Measurements from ENCODE around the gene TRPM5. TPM values are rescaled to one million over a fixed set of nuclear protein-coding genes. Genes with fewer than 3 reads are reported as not detected.

The TRPM5 gene
- total RNA-seq, 4 donors from 2014 or later = 0.21 TPM; not detected in 3

DNA sequence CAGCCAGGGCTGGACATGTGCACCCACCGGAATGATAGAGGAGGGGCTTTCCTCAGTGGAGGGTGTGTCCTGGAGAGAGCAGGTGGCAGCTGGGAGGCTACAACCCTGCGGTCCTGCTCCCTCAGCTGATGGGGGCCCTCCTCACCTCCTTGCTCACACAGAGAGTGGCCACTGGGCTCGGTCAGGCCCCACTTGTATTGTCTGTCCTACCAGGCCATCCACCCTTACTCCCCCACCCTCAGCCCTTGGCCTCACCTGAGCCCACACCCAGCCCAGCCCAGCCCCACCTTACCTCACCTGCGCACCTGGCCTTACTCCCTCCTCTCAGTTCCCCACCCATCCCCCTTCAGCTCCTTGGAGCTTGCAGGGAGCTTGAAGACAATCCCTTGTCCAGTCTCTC is 3.1 kb downstream of the TRPM5 start:
- intact Hi-C loops (cut with DNase I; ENCODE audit: low total_unique reads) = no loop called here
- TF ChIP-seq, protein P1, sequence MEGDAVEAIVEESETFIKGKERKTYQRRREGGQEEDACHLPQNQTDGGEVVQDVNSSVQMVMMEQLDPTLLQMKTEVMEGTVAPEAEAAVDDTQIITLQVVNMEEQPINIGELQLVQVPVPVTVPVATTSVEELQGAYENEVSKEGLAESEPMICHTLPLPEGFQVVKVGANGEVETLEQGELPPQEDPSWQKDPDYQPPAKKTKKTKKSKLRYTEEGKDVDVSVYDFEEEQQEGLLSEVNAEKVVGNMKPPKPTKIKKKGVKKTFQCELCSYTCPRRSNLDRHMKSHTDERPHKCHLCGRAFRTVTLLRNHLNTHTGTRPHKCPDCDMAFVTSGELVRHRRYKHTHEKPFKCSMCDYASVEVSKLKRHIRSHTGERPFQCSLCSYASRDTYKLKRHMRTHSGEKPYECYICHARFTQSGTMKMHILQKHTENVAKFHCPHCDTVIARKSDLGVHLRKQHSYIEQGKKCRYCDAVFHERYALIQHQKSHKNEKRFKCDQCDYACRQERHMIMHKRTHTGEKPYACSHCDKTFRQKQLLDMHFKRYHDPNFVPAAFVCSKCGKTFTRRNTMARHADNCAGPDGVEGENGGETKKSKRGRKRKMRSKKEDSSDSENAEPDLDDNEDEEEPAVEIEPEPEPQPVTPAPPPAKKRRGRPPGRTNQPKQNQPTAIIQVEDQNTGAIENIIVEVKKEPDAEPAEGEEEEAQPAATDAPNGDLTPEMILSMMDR (IDR thresholded peaks at IDR 0.05) = no peak
- no peak for TF ChIP-seq POLR2A (IDR thresholded peaks at IDR 0.05)

DNA sequence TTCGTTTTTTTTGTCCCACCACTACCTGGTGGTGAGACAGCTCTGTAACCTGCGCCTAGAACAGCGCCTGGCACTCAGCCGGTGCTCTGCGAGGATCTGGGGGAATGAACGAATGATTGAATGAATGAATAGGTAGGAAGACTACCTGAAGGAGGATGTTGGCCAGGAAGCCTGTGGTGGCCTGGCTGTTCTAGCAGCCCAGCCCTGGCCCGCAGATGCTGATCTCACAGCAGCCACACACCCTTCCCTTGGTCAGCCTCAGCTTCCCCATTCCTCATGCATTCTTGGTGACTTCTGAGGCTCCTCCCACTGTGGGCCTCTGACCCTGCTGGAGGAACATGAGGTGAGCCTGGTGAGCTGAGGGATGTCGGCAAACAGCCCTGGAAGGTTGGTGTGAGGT is 3.7 kb downstream of the TRPM5 start:
- H3K4me3 ChIP-seq = no peak overlapping the region
- DNase-seq = no peak
- H3K27ac ChIP-seq = no peak overlapping the region
- intact Hi-C loops (cut with DNase I; ENCODE audit: low total_unique reads) = no loop called here
- no peaks in the 10 kb centered on the region for H3K9me3 ChIP-seq
- no peaks in the 10 kb centered on the region for H3K36me3 ChIP-seq
- H3K4me1 ChIP-seq = no peaks in the 10 kb centered on the region
- H3K27me3 ChIP-seq = no peaks in the 10 kb centered on the region
- TF ChIP-seq, protein P1 (IDR thresholded peaks at IDR 0.05) = no peak
- no peak for TF ChIP-seq POLR2A (IDR thresholded peaks at IDR 0.05)

More for the DNA sequence above, 3.1 kb downstream of the TRPM5 start:
- DNase-seq = no peak
- Histone ChIP-seq H3K36me3 (no peaks in the 10 kb centered on the region), H3K4me3 (no peak overlapping the region), H3K4me1 (no peaks in the 10 kb centered on the region), H3K27ac (no peak overlapping the region), H3K9me3 (no peaks in the 10 kb centered on the region), H3K27me3 (no peaks in the 10 kb centered on the region)

DNA sequence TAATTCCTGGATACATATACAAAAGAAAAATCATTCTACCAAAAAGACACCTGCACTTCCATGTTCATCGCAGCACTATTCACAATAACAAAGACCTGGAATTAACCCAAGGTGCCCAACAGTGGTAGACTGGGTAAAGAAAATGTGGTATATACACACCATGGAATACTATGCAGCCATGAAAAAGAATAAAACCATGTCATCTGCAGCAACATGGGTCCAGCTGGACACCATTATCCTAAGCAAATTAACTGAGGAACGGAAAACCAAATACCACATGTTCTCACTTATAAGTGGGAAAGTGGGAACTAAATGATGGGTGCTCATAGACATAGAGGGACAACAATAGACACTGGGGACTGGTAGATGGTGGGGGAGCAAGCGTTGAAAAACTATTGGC is 4.5 kb downstream of the TRPM5 start:
- no peak for DNase-seq
- Histone ChIP-seq H3K4me3 (no peak overlapping the region), H3K27ac (no peak overlapping the region), H3K9me3 (no peaks in the 10 kb centered on the region), H3K36me3 (no peaks in the 10 kb centered on the region), H3K4me1 (no peaks in the 10 kb centered on the region), H3K27me3 (no peaks in the 10 kb centered on the region)
- intact Hi-C loops (cut with DNase I; ENCODE audit: low total_unique reads) = no loop called here
- no peak for TF ChIP-seq POLR2A (IDR thresholded peaks at IDR 0.05)
- TF ChIP-seq, protein P1 (IDR thresholded peaks at IDR 0.05) = no peak

DNA sequence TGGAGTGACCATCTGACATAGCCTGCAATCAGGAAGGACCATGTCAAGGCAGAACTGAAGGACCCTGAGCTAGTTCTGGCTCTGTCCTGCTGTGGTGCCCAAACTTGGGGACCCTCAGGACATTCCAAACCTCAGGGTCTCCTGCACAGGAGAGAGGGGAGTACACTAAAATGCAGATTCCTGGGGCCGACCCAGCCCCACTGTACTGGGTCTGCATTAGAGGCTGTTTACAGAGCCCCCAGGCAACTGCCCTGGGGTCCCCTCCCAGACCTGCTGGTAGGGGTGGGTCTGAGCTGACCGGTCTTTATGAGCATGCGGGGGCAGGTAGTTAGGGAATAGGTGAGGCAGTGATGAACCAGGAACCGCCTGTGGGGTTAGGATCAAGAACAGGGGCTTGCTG is 6.8 kb downstream of the TRPM5 start:
- TF ChIP-seq, protein P1 (IDR thresholded peaks at IDR 0.05) = no peak
- Histone ChIP-seq H3K27ac (no peak overlapping the region), H3K36me3 (no peaks in the 10 kb centered on the region), H3K27me3 (no peaks in the 10 kb centered on the region), H3K4me3 (no peak overlapping the region), H3K4me1 (no peaks in the 10 kb centered on the region), H3K9me3 (no peaks in the 10 kb centered on the region)
- DNase-seq = no peak
- intact Hi-C loops (cut with DNase I; ENCODE audit: low total_unique reads) = no loop called here

DNA sequence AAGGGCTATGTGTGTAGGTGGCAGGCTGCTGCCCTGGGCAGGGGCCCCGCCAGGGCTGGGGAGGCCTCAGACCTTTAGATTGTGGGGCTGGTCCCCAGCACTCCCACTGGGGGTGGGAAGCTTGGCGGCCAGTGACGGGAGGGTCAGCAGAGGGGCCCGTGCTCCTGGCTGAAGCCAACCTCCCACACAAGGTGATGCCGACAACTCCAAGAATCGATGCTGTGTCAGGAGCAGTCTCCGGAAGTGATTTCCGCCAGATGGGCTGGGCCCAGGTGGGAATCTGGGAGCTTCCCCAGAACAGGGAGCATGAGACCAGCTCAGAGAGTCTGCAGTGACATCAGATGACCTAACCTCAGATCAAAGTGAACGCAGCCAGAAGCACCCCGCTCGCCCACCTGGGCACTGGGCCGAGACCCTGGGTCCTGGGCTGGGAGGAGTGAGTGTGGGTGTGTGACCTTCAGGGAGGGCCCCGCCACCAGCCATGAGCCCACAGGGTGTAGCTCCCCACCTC is 7.7 kb downstream of the TRPM5 start:
- DNase-seq = no peak
- intact Hi-C loops (cut with DNase I; ENCODE audit: low total_unique reads) = no loop called here
- no peak overlapping the region for H3K27ac ChIP-seq
- no peaks in the 10 kb centered on the region for H3K4me1 ChIP-seq
- no peaks in the 10 kb centered on the region for H3K36me3 ChIP-seq
- H3K9me3 ChIP-seq = no peaks in the 10 kb centered on the region
- no peak overlapping the region for H3K4me3 ChIP-seq
- H3K27me3 ChIP-seq = no peaks in the 10 kb centered on the region
- TF ChIP-seq, protein P1 (IDR thresholded peaks at IDR 0.05) = no peak
- no peak for TF ChIP-seq POLR2A (IDR thresholded peaks at IDR 0.05)

All from uterus (tissue), 4 donors.